PC-3 (cell line): ENCODE data around the gene ARL6IP1.

ENCODE experiments used
- EZH2 ChIP-seq: fragments of 300-600 bp; sonication (generic); IDR thresholded peaks from one replicate; pipeline ENCODE4 v1.6.1; 2017; ENCODE audit warnings: antibody characterized with exemption, mild to moderate bottlenecking, low read length; ENCODE audit not compliant: unreplicated experiment
- EZH2phosphoT487 ChIP-seq: fragments of 300-600 bp; sonication (generic); IDR thresholded peaks from 2 replicates; pipeline ENCODE4 v1.6.1; 2018; ENCODE audit warnings: mild to moderate bottlenecking, antibody characterized with exemption, low read length, borderline replicate concordance
- TF ChIP-seq, protein P1 (sequence below): fragments of 300-600 bp; sonication (generic); conservative IDR thresholded peaks from 2 replicates; pipeline ENCODE4 v1.5.1; 2017; ENCODE audit warnings: antibody characterized with exemption, low read depth, mild to moderate bottlenecking, low read length

DNA sequence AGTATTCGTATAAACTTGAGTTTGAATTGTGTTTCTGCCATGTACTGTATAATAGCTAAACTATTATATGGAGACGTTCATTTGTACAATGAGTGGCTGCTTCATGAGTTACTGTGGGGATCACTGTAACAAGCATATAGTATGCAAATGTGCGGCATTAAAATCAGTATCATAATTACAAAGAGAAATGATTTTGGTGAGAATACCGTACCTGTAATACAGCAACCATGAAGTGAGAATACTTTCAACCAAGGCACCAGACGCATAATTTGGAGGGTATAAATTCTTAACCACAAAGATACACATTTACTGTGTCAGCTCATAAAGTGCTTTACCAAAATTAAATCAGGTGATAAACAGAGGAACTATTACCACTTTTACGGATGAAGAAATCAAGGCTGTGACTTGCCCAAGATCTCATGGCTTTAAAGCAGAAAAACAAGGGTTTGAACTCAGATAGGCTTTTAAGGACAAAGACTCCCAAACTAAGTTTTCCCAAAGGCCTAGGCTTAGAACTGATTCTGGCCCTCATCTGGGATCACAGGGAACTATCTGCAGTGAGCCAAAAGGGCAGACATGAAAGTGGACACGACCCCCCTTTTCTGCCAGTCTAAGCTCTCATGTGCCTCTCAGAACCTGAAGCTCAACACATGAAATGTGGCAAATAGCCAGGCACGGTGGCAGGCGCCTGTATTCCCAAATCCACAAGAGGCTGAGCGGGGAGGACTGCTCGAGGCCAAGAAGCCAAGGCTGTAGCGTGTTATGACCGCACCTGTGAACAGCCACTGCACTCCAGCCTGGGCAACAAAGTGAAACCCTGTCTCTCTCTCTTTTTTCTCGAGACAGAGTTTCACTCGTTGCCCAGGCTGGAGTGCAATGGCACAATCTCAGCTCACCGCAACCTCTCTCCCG is 17.7 kb downstream of the ARL6IP1 start:
- TF ChIP-seq, protein P1, sequence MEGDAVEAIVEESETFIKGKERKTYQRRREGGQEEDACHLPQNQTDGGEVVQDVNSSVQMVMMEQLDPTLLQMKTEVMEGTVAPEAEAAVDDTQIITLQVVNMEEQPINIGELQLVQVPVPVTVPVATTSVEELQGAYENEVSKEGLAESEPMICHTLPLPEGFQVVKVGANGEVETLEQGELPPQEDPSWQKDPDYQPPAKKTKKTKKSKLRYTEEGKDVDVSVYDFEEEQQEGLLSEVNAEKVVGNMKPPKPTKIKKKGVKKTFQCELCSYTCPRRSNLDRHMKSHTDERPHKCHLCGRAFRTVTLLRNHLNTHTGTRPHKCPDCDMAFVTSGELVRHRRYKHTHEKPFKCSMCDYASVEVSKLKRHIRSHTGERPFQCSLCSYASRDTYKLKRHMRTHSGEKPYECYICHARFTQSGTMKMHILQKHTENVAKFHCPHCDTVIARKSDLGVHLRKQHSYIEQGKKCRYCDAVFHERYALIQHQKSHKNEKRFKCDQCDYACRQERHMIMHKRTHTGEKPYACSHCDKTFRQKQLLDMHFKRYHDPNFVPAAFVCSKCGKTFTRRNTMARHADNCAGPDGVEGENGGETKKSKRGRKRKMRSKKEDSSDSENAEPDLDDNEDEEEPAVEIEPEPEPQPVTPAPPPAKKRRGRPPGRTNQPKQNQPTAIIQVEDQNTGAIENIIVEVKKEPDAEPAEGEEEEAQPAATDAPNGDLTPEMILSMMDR = no peak
- no peak for TF ChIP-seq EZH2
- TF ChIP-seq EZH2phosphoT487 = no peak
